ENCODE data around the gene INPP5A.

DNA sequence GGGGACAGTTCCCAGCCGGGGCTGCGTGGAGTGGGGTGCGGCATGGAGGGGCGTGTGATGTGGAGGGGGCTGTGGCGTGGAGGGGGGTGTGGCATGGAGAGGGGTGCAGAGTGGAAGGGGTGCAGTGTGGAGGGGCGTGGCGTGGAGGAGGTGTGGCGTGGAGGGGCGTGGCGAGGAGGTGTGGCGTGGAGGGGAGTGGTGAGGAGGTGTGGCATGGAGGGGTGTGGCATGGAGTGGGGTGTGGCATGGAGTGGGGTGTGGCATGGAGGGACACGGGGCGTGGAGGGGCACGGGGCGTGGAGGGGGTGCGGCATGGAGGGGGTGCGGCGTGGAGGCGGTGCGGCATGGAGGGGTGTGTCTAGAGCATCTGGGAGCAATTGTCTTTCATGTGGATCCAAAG is 214.8 kb downstream of the INPP5A start:
- no peak for TF ChIP-seq POLR2A (IDR thresholded peaks at IDR 0.05)
- TF ChIP-seq, protein P1, sequence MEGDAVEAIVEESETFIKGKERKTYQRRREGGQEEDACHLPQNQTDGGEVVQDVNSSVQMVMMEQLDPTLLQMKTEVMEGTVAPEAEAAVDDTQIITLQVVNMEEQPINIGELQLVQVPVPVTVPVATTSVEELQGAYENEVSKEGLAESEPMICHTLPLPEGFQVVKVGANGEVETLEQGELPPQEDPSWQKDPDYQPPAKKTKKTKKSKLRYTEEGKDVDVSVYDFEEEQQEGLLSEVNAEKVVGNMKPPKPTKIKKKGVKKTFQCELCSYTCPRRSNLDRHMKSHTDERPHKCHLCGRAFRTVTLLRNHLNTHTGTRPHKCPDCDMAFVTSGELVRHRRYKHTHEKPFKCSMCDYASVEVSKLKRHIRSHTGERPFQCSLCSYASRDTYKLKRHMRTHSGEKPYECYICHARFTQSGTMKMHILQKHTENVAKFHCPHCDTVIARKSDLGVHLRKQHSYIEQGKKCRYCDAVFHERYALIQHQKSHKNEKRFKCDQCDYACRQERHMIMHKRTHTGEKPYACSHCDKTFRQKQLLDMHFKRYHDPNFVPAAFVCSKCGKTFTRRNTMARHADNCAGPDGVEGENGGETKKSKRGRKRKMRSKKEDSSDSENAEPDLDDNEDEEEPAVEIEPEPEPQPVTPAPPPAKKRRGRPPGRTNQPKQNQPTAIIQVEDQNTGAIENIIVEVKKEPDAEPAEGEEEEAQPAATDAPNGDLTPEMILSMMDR (IDR thresholded peaks at IDR 0.05): no peak
